ENCODE results near the gene TSPYL4. TPM values are rescaled to one million over a fixed set of nuclear protein-coding genes. Genes with fewer than 3 reads are reported as not detected.

TSPYL4 gene
- total and polyA plus RNA-seq, 2 of the 8 experiments (the other 6 are each of a cell fraction or from before 2014, with no cell fraction given) = 20.5 to 22.6 TPM

DNA sequence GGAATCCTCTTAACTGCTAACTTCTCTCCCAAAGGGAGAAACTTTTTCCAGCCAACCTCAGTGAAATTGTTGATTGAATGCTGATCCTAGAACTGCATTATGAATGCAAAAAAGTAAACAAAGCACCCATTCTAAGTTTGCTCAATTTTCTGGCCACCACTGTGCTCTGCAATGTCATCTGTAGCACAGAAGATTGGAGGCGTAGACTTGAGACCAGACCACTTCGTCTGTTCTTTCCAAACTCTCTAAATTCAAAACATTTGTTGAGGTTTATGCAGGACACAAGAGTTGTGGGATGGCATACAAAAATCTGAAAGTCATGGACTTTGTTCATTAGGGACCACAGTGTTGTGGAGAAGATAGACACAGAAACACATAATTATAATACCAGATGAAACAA, 36.9 kb upstream of the TSPYL4 start (continued):
- TF ChIP-seq, protein P1, sequence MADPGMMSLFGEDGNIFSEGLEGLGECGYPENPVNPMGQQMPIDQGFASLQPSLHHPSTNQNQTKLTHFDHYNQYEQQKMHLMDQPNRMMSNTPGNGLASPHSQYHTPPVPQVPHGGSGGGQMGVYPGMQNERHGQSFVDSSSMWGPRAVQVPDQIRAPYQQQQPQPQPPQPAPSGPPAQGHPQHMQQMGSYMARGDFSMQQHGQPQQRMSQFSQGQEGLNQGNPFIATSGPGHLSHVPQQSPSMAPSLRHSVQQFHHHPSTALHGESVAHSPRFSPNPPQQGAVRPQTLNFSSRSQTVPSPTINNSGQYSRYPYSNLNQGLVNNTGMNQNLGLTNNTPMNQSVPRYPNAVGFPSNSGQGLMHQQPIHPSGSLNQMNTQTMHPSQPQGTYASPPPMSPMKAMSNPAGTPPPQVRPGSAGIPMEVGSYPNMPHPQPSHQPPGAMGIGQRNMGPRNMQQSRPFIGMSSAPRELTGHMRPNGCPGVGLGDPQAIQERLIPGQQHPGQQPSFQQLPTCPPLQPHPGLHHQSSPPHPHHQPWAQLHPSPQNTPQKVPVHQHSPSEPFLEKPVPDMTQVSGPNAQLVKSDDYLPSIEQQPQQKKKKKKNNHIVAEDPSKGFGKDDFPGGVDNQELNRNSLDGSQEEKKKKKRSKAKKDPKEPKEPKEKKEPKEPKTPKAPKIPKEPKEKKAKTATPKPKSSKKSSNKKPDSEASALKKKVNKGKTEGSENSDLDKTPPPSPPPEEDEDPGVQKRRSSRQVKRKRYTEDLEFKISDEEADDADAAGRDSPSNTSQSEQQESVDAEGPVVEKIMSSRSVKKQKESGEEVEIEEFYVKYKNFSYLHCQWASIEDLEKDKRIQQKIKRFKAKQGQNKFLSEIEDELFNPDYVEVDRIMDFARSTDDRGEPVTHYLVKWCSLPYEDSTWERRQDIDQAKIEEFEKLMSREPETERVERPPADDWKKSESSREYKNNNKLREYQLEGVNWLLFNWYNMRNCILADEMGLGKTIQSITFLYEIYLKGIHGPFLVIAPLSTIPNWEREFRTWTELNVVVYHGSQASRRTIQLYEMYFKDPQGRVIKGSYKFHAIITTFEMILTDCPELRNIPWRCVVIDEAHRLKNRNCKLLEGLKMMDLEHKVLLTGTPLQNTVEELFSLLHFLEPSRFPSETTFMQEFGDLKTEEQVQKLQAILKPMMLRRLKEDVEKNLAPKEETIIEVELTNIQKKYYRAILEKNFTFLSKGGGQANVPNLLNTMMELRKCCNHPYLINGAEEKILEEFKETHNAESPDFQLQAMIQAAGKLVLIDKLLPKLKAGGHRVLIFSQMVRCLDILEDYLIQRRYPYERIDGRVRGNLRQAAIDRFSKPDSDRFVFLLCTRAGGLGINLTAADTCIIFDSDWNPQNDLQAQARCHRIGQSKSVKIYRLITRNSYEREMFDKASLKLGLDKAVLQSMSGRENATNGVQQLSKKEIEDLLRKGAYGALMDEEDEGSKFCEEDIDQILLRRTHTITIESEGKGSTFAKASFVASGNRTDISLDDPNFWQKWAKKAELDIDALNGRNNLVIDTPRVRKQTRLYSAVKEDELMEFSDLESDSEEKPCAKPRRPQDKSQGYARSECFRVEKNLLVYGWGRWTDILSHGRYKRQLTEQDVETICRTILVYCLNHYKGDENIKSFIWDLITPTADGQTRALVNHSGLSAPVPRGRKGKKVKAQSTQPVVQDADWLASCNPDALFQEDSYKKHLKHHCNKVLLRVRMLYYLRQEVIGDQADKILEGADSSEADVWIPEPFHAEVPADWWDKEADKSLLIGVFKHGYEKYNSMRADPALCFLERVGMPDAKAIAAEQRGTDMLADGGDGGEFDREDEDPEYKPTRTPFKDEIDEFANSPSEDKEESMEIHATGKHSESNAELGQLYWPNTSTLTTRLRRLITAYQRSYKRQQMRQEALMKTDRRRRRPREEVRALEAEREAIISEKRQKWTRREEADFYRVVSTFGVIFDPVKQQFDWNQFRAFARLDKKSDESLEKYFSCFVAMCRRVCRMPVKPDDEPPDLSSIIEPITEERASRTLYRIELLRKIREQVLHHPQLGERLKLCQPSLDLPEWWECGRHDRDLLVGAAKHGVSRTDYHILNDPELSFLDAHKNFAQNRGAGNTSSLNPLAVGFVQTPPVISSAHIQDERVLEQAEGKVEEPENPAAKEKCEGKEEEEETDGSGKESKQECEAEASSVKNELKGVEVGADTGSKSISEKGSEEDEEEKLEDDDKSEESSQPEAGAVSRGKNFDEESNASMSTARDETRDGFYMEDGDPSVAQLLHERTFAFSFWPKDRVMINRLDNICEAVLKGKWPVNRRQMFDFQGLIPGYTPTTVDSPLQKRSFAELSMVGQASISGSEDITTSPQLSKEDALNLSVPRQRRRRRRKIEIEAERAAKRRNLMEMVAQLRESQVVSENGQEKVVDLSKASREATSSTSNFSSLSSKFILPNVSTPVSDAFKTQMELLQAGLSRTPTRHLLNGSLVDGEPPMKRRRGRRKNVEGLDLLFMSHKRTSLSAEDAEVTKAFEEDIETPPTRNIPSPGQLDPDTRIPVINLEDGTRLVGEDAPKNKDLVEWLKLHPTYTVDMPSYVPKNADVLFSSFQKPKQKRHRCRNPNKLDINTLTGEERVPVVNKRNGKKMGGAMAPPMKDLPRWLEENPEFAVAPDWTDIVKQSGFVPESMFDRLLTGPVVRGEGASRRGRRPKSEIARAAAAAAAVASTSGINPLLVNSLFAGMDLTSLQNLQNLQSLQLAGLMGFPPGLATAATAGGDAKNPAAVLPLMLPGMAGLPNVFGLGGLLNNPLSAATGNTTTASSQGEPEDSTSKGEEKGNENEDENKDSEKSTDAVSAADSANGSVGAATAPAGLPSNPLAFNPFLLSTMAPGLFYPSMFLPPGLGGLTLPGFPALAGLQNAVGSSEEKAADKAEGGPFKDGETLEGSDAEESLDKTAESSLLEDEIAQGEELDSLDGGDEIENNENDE (IDR thresholded peaks at IDR 0.05; ENCODE audit: insufficient replicate concordance, low read length) = no peak
- TF ChIP-seq BACH1 (IDR thresholded peaks at IDR 0.05; ENCODE audit: low read length) (no peak), HDAC6 (IDR thresholded peaks at IDR 0.05; ENCODE audit: low read depth, low read length) (no peak)
